Ascending aorta (tissue), 2 donors: ENCODE data around the gene CSPG5. TPM values are rescaled to one million over a fixed set of nuclear protein-coding genes. Genes with fewer than 3 reads are reported as not detected.
A peak's percentile ranks its signal among the peaks of the same experiment; 100 is the strongest.

ENCODE experiments used
- DNase-seq, 2 donors: peaks; one replicate each; pipeline ENCODE4 v3.0.0-alpha.2; 2019; ENCODE audit warnings: low spot score in 2 of 2
- H3K27ac ChIP-seq, 2 donors: fragments of 200-600 bp; sonication (generic); one replicate each; pipeline ENCODE4 v1.5.1; 2016 to 2017; ENCODE audit warnings: mild to moderate bottlenecking in 1 of 2
- H3K27me3 ChIP-seq: fragments of 200-600 bp; sonication (generic); one replicate; pipeline ENCODE4 v1.5.1; 2017
- H3K36me3 ChIP-seq, 2 donors: fragments of 200-600 bp; sonication (generic); one replicate each; pipeline ENCODE4 v1.5.1; 2016
- H3K4me1 ChIP-seq, 2 donors: fragments of 200-600 bp; sonication (generic); one replicate each; pipeline ENCODE4 v1.5.1; 2016 to 2017; ENCODE audit warnings: mild to moderate bottlenecking in 1 of 2
- H3K4me3 ChIP-seq, 2 donors: fragments of 200-600 bp; sonication (generic); one replicate each; pipeline ENCODE4 v1.5.1; 2016 to 2017; ENCODE audit warnings: mild to moderate bottlenecking in 1 of 2
- H3K9me3 ChIP-seq, 2 donors: fragments of 200-600 bp; sonication (generic); one replicate each; pipeline ENCODE4 v1.5.1; 2016
- CTCF ChIP-seq, 3 experiments: fragments of 200-600 bp in 2 of 3; fragments of 450-650 bp in 1 of 3; sonication (generic) in 2 of 3; IDR thresholded peaks; one replicate each; pipeline ENCODE4 v1.5.1; 2016 to 2019; ENCODE audit warnings: antibody characterized with exemption in 3 of 3, mild to moderate bottlenecking in 1 of 3, moderate library complexity in 1 of 3
- intact Hi-C: fragments of 100-400 bp; cut with DNase I; formaldehyde crosslinking; loops from one replicate; pipeline ENCODE4 v1.15.1; 2023
- total RNA-seq: library from RNA; depleted of rRNA; stranded (reverse); fragments of >200 nt; gene quantifications from one replicate; pipeline ENCODE4 v1.1.0, GENCODE V29; 2016

Gene CSPG5
- total RNA-seq, 1 donor from 2014 or later: 1.7 TPM

DNA sequence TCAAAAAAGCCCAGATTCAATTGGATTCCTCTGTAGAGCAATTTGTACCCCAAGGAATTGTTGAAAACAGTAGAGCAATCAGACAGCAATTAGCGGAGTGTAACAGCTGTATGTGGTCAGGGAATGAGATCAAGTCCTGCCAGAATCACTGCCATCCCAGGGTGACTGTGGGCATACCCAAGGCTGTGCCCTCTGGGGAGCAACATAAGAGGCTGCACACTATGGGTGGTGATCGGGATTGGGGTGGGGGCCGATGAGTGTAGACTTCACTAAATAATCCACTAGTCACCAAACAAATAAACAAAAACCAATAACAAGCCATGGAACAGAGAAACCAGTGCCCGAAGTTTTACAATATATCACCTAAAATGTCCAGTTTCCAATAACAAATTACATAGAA, 53.0 kb downstream of the CSPG5 start:
- H3K4me3 ChIP-seq: no peak overlapping the region
- DNase-seq: no peak
- no peak for TF ChIP-seq CTCF (IDR thresholded peaks at IDR 0.05)
- no peaks in the 10 kb centered on the region for H3K36me3 ChIP-seq
- H3K27me3 ChIP-seq: no peaks in the 10 kb centered on the region
- intact Hi-C loops: no loop called here
- H3K4me1 ChIP-seq: no peaks in the 10 kb centered on the region
- no peak overlapping the region for H3K27ac ChIP-seq
- peaks cover 0 to 3% of the 10 kb centered on the region in 2 donors for H3K9me3 ChIP-seq

- H3K4me1 ChIP-seq: no peaks in the 10 kb centered on the region
These were observed 55.2 kb downstream of the CSPG5 start for GRCh38 chr3:47523310-47524073.

DNA sequence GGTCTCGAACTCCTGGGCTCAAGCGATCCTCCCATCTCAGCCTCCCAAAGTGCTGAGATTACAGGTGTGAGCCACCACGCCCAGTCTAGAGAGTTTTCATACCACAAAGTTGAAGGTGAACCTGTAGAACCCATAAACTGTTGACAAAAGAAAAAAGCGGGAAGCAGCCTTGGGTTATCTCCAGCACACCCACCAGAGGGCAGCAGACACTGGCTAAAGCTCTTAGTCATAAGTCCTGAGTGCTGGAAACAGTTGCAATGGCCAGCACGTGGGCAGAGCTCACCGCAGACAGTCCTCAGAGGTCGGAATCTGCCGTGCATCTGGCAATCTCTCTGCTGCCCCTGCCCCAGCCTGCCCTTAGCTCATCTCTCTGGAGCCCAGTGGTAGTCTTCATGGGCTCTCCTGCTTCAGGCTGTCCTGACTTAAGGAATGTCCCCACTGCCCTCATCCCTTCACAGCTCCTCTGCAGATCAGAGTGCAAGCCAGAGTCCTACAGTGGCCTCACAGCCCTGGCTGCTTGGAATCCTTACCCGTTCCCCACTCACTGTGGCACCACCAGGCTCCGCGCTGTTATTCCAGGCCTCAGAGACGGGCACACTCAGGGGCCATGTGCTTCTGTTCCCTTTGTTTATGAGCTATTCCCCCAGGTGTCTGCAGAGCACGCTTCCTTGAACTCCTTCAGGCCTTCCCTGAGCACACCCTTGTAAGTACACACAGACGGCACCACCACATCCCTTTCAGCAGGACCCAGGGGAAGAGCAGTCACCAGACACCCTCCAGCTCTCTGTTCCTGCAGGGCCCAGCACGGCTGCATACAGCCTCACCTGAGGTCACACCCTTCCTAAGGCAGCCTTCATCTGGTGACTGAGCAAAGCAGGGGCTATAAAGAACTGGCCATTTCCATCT, 56.3 kb downstream of the CSPG5 start:
- Histone ChIP-seq H3K36me3 (no peaks in the 10 kb centered on the region), H3K9me3 (no peaks in the 10 kb centered on the region), H3K27ac (no peak overlapping the region), H3K4me3 (no peak overlapping the region), H3K4me1 (no peaks in the 10 kb centered on the region), H3K27me3 (no peaks in the 10 kb centered on the region)
- TF ChIP-seq CTCF (IDR thresholded peaks at IDR 0.05): peak; percentile 85 to 91 (median 89)
- intact Hi-C loops: loop anchor here (1.0 kb wide), 1 partner anchor 267 kb away; no protein-coding TSS in a partner anchor
- peak in 1 of 2 donors; percentile 89 for DNase-seq

More at GRCh38 chr3:47523310-47524073, 55.2 kb downstream of the CSPG5 start:
- no peak overlapping the region for H3K4me3 ChIP-seq
- H3K9me3 ChIP-seq: peaks cover 0 to 3% of the 10 kb centered on the region in 2 donors
- DNase-seq: no peak
- intact Hi-C loops: no loop called here
- H3K27me3 ChIP-seq: no peaks in the 10 kb centered on the region
- no peaks in the 10 kb centered on the region for H3K36me3 ChIP-seq
- no peak for TF ChIP-seq CTCF (IDR thresholded peaks at IDR 0.05)
- H3K27ac ChIP-seq: no peak overlapping the region

DNA sequence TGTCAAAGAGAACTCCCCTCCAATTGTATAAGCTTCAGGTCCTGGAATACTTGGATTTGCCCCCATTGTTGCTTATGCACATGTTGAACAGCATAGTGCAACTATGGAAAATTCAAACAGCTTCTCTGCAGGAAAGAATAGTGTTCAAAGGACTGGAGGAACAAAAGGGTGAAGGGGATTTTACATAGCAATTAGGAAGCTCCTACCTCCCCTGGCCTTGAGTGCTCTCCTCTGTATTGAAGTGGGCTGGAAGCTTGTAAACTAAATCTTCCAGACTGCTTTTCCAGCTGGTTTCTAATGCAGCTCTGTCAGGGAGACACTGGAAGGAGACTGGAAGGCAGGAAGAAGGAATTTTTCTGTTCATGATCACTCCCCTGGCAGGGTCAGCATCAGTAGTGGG, 57.9 kb downstream of the CSPG5 start:
- DNase-seq: no peak
- intact Hi-C loops: no loop called here
- no peak for TF ChIP-seq CTCF (IDR thresholded peaks at IDR 0.05)

DNA sequence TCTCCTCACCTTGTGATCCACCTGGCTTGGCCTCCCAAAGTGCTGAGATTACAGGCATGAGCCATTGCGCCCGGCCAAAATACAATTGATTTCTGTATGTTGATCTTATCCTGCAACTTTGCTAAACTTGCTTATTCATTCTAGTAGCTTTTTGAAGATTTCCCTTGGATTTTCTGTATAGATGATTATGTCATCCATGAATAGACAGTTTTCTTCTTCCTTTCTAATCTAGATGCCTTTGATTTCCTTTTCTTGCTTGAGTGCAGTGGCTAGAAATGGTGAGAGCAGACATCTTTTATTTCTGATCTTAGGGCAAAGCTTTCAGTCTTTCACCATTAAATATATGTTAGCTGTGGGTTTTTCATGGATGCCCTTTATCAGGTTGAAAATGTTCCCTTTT, 60.7 kb downstream of the CSPG5 start:
- Histone ChIP-seq H3K9me3 (no peaks in the 10 kb centered on the region), H3K4me3 (no peak overlapping the region), H3K27me3 (no peaks in the 10 kb centered on the region), H3K36me3 (no peaks in the 10 kb centered on the region), H3K4me1 (peaks cover 0 to 3% of the 10 kb centered on the region in 2 donors), H3K27ac (no peak overlapping the region)
- intact Hi-C loops: no loop called here
- no peak for DNase-seq
- TF ChIP-seq CTCF (IDR thresholded peaks at IDR 0.05): no peak

More for the DNA sequence above, 57.9 kb downstream of the CSPG5 start:
- no peak overlapping the region for H3K27ac ChIP-seq
- no peak overlapping the region for H3K4me3 ChIP-seq
- no peaks in the 10 kb centered on the region for H3K36me3 ChIP-seq
- no peaks in the 10 kb centered on the region for H3K9me3 ChIP-seq
- H3K4me1 ChIP-seq: no peaks in the 10 kb centered on the region
- no peaks in the 10 kb centered on the region for H3K27me3 ChIP-seq
